Psoas muscle (tissue), 8 donors: Measurements from ENCODE around the gene TEX55. TPM values are rescaled to one million over a fixed set of nuclear protein-coding genes. Genes with fewer than 3 reads are reported as not detected.

Experiments used
- ATAC-seq, 4 donors: fragments of 200-7000 bp; cut with Tn5 transposase; one replicate each; pipeline ENCODE4 v1.9.1; 2020; ENCODE audit warnings: moderate library complexity in 3 of 4, mild to moderate bottlenecking in 2 of 4
- DNase-seq, 2 donors: peaks; one replicate each; pipeline ENCODE4 v3.0.0-alpha.2; 2020
- H3K27ac ChIP-seq: fragments of 200-600 bp; one replicate; pipeline ENCODE4 v1.8.0; 2022
- H3K27me3 ChIP-seq, 3 donors: fragments of 200-600 bp in 1 of 3; one replicate each; pipeline versions ENCODE4 v1.6.1 to v1.8.0; 2013 to 2022; ENCODE audit warnings: low read length in 2 of 3, mild to moderate bottlenecking in 2 of 3, moderate library complexity in 1 of 3; ENCODE audit not compliant: insufficient read depth in 3 of 3
- H3K36me3 ChIP-seq, 2 donors: fragments of 200-600 bp in 1 of 2; one replicate each; pipeline versions ENCODE4 v1.6.1 to v1.8.0; 2013 to 2022; ENCODE audit warnings: low read depth in 1 of 2, mild to moderate bottlenecking in 1 of 2, moderate library complexity in 1 of 2; ENCODE audit not compliant: insufficient read depth in 1 of 2
- H3K4me1 ChIP-seq: fragments of 200-600 bp; one replicate; pipeline ENCODE4 v1.8.0; 2022
- H3K4me3 ChIP-seq: fragments of 200-600 bp; one replicate; pipeline ENCODE4 v1.8.0; 2022; ENCODE audit warnings: mild to moderate bottlenecking
- H3K9me3 ChIP-seq: fragments of 200-600 bp; one replicate; pipeline ENCODE4 v1.8.0; 2022
- WGBS, 3 donors: extraction: QIAGEN DNeasy Blood & Tissue Kit; methylation state at CpG; one replicate each; pipeline versions ENCODE4 v1.1.6 to v1.1.7; 2013; 5-methylcytosine and 5-hydroxymethylcytosine counted together
- intact Hi-C, 2 donors: fragments of 100-400 bp; cut with DNase I; formaldehyde crosslinking; loops; one replicate each; pipeline versions ENCODE4 v1.11.0 to v1.14.2; 2022
- long read RNA-seq, 2 donors: library from polyadenylated mRNA; unstranded; transcript quantifications; one replicate each; pipeline ENCODE4 v2.0.0, GENCODE V29; 2021
- polyA plus RNA-seq, 3 donors: library from polyadenylated mRNA; stranded (reverse); fragments of 200-250 nt; gene quantifications; one replicate each; pipeline ENCODE4 v1.2.3, GENCODE V29; 2013
- total RNA-seq, 4 donors: library from RNA; stranded (reverse); fragmentation: NEBNext Ultra II Directional in 2 of 4; extraction: Animal tissue kit (Norgen Biotek cat#: 25700) in 2 of 4; gene quantifications; one replicate each; pipeline versions ENCODE4 v1.2.1 to v1.2.4, GENCODE V29; 2021 to 2023
- TF ChIP-seq, protein P1 (sequence below): fragments of 200-600 bp; IDR thresholded peaks from one replicate; pipeline ENCODE4 v1.8.0; 2022; ENCODE audit warnings: antibody characterized with exemption
- donor health status: healthy with polysubstance abuse.
- donor health status: DM: no; HTN: no; CAD: no; lungs with moderate emphysema.
- donor health status: Bipolar disorder and iron deficiency.
- donor health status: healthy.
- donor health status: DM: yes; HTN: yes; CAD: no.
- donor health status: DM: no; HTN: no; CAD: no.
- donor health status: DM: no; HTN: no; CAD: no.
- donor health status: DM: yes; HTN: yes; CAD: no.

Gene TEX55
- total RNA-seq (not detected), polyA plus RNA-seq (under 1 TPM in 1 of 3 donors, not detected in 2; 0.05 TPM)
- long read RNA-seq, donor 1: 0 reads
- long read RNA-seq, donor 2: 0 reads

GRCh38 chr3:119145500-119146167, at the start of gene TEX55:
TSS of gene TEX55 (plus strand) at chr3:119146165. CDS start at chr3:119146190, 25 bp downstream.
- ATAC-seq: no peak
- Histone ChIP-seq H3K36me3 (no peaks in the 10 kb centered on the region), H3K9me3 (no peaks in the 10 kb centered on the region), H3K4me1 (no peaks in the 10 kb centered on the region), H3K4me3 (no peak within 1 kb of the TSS), H3K27me3 (no peaks in the 10 kb centered on the region), H3K27ac (no peak within 1 kb of the TSS)
- intact Hi-C loops: no loop called here
- no peak for DNase-seq
- 76 to 81% (median 76%) methylated on average over 23 of the region's 23 CpGs for WGBS, 3 donors
- TF ChIP-seq, protein P1, sequence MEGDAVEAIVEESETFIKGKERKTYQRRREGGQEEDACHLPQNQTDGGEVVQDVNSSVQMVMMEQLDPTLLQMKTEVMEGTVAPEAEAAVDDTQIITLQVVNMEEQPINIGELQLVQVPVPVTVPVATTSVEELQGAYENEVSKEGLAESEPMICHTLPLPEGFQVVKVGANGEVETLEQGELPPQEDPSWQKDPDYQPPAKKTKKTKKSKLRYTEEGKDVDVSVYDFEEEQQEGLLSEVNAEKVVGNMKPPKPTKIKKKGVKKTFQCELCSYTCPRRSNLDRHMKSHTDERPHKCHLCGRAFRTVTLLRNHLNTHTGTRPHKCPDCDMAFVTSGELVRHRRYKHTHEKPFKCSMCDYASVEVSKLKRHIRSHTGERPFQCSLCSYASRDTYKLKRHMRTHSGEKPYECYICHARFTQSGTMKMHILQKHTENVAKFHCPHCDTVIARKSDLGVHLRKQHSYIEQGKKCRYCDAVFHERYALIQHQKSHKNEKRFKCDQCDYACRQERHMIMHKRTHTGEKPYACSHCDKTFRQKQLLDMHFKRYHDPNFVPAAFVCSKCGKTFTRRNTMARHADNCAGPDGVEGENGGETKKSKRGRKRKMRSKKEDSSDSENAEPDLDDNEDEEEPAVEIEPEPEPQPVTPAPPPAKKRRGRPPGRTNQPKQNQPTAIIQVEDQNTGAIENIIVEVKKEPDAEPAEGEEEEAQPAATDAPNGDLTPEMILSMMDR: peak; percentile 21

DNA sequence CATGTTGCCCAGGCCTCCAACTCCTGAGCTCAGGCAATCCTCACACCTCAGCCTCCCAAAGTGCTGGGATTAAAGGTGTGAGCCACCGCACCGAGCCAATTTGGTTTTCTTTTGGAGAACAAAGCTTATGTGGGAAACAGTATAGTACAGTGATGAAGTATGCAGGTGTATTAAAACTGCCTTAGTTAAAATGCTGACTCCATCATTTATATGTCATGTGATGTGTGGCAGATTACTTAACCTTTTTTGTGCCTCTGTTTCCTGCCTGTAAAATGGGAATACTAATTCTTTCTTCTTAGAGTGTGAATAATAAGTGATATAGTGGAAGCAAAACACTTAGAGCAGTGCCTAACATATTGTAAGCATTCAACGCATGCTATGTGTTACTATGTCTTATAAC, 48.0 kb upstream of the TEX55 start:
- no peaks in the 10 kb centered on the region for H3K36me3 ChIP-seq
- H3K27ac ChIP-seq: no peak overlapping the region
- intact Hi-C loops: loop anchor here (1.0 to 5.0 kb wide), 3 partner anchors 61 to 216 kb away; partner anchors contain the start of gene IGSF11 (in 1 of the 2)
- no peaks in the 10 kb centered on the region for H3K4me1 ChIP-seq
- no peak for ATAC-seq
- H3K9me3 ChIP-seq: no peaks in the 10 kb centered on the region
- H3K27me3 ChIP-seq: no peaks in the 10 kb centered on the region
- TF ChIP-seq, protein P1: no peak
- no peak for DNase-seq
- no peak overlapping the region for H3K4me3 ChIP-seq
- 94 to 97% (median 94%) methylated on average over 3 of the region's 3 CpGs for WGBS, 3 donors

GRCh38 chr3:119098619-119099222, 47.2 kb upstream of the TEX55 start:
- DNase-seq (no peak), ATAC-seq (peak in 1 of 4 donors; percentile 69)
- Histone ChIP-seq H3K9me3 (no peaks in the 10 kb centered on the region), H3K27me3 (no peaks in the 10 kb centered on the region), H3K36me3 (no peaks in the 10 kb centered on the region), H3K27ac (no peak overlapping the region), H3K4me3 (no peak overlapping the region), H3K4me1 (no peaks in the 10 kb centered on the region)
- TF ChIP-seq, protein P1: peak; percentile 82
- 26 to 32% (median 29%) methylated on average over 3 of the region's 3 CpGs for WGBS, 3 donors
- intact Hi-C loops: loop anchor here (1.0 to 5.0 kb wide), 3 partner anchors 61 to 216 kb away; partner anchors contain the start of gene IGSF11 (in 1 of the 2)

DNA sequence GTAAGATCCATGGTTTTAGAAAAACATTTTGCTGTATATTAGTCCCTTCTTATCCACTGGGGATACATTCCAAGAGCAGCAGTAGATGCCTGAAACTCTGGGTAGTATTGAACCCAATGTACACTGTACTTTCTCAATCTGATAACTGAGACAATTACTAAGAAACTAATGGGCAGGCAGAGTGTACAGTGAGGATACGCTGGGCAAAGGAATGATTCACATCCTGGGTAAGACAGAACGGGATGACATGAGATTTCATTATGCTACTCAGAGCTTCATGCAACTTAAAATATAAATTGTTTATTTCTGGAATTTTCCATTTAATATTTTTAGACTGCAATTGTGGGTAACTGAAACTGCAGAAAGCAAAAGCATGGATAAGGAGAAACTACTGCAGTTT, 46.2 kb upstream of the TEX55 start:
- Histone ChIP-seq H3K4me1 (no peaks in the 10 kb centered on the region), H3K27me3 (no peaks in the 10 kb centered on the region), H3K4me3 (no peak overlapping the region), H3K9me3 (no peaks in the 10 kb centered on the region), H3K27ac (no peak overlapping the region), H3K36me3 (no peaks in the 10 kb centered on the region)
- DNase-seq (no peak), ATAC-seq (no peak)
- intact Hi-C loops: loop anchor here (2.0 to 5.0 kb wide), 2 partner anchors 62 to 65 kb away; partner anchors contain the start of gene IGSF11 (in 1 of the 2)
- 58 to 62% (median 59%) methylated on average over 2 of the region's 2 CpGs for WGBS, 3 donors
- TF ChIP-seq, protein P1: no peak
